Glutamatergic neuron (in vitro differentiated cells): ENCODE measurements around the gene MYCL. TPM values are rescaled to one million over a fixed set of nuclear protein-coding genes. Genes with fewer than 3 reads are reported as not detected.

Source experiments
- DNase-seq: peaks from one replicate; pipeline ENCODE4 v3.0.0; 2022
- H3K27ac Mint-ChIP-seq: one replicate; pipeline ENCODE4 v1.8.0; 2020; ENCODE audit warnings: mild to moderate bottlenecking, mixed read lengths, inconsistent platforms; ENCODE audit not compliant: unreplicated experiment
- H3K27me3 Mint-ChIP-seq: one replicate; pipeline ENCODE4 v1.8.0; 2020; ENCODE audit warnings: mild to moderate bottlenecking, moderate library complexity, mixed read lengths, inconsistent platforms; ENCODE audit not compliant: unreplicated experiment
- H3K36me3 Mint-ChIP-seq: one replicate; pipeline ENCODE4 v1.8.0; 2020; ENCODE audit warnings: mild to moderate bottlenecking, mixed read lengths, inconsistent platforms; ENCODE audit not compliant: unreplicated experiment
- H3K4me1 Mint-ChIP-seq: one replicate; pipeline ENCODE4 v1.8.0; 2020; ENCODE audit warnings: mild to moderate bottlenecking, low read depth, mixed read lengths, inconsistent platforms; ENCODE audit not compliant: unreplicated experiment
- H3K4me3 Mint-ChIP-seq: one replicate; pipeline ENCODE4 v1.8.0; 2020; ENCODE audit warnings: mild to moderate bottlenecking, mixed read lengths, inconsistent platforms; ENCODE audit not compliant: unreplicated experiment
- H3K9me3 Mint-ChIP-seq: one replicate; pipeline ENCODE4 v1.8.0; 2020; ENCODE audit warnings: mild to moderate bottlenecking, moderate library complexity, mixed read lengths, inconsistent platforms; ENCODE audit not compliant: unreplicated experiment
- total RNA-seq: library from RNA; stranded (reverse); fragmentation: NEBNext Ultra II Directional; extraction: Animal tissue kit (Norgen Biotek cat#: 25700); gene quantifications from one replicate; pipeline ENCODE4 v1.2.1, GENCODE V29; 2021; ENCODE audit not compliant: unreplicated experiment
- TF ChIP-seq, protein P1 (sequence below): fragments of 200-600 bp; sonication (generic); IDR thresholded peaks from one replicate; pipeline ENCODE4 v1.5.0; 2021; ENCODE audit not compliant: partially characterized antibody, unreplicated experiment

MYCL gene
- total RNA-seq, 1 donor from 2014 or later = 97.7 TPM

DNA sequence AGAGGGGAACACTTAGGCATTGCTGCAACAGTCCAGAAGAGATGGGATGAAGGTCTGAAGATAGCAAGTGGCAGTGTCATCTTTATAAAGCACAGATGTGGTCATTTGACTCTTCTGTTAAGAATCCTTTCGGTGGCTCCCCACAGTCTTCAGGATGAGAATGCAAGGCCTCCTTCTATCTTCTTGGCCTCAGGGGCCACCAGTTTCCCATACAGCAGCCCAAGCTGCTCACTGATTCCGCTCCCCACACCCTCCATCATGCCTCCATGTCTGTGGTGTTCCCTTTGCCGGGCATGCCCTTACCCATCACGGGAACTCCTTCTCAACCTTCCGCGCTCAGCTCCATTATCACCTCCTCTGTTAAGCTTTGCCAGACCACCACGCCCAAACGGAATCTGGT is 37.1 kb upstream of the MYCL start:
- TF ChIP-seq, protein P1, sequence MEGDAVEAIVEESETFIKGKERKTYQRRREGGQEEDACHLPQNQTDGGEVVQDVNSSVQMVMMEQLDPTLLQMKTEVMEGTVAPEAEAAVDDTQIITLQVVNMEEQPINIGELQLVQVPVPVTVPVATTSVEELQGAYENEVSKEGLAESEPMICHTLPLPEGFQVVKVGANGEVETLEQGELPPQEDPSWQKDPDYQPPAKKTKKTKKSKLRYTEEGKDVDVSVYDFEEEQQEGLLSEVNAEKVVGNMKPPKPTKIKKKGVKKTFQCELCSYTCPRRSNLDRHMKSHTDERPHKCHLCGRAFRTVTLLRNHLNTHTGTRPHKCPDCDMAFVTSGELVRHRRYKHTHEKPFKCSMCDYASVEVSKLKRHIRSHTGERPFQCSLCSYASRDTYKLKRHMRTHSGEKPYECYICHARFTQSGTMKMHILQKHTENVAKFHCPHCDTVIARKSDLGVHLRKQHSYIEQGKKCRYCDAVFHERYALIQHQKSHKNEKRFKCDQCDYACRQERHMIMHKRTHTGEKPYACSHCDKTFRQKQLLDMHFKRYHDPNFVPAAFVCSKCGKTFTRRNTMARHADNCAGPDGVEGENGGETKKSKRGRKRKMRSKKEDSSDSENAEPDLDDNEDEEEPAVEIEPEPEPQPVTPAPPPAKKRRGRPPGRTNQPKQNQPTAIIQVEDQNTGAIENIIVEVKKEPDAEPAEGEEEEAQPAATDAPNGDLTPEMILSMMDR = no peak
- no peaks in the 10 kb centered on the region for H3K27me3 Mint-ChIP-seq
- H3K4me3 Mint-ChIP-seq = no peak overlapping the region
- no peaks in the 10 kb centered on the region for H3K4me1 Mint-ChIP-seq
- DNase-seq = no peak
- H3K9me3 Mint-ChIP-seq = peaks cover 2% of the 10 kb centered on the region
- no peak overlapping the region for H3K27ac Mint-ChIP-seq
- H3K36me3 Mint-ChIP-seq = peaks cover 6% of the 10 kb centered on the region

DNA sequence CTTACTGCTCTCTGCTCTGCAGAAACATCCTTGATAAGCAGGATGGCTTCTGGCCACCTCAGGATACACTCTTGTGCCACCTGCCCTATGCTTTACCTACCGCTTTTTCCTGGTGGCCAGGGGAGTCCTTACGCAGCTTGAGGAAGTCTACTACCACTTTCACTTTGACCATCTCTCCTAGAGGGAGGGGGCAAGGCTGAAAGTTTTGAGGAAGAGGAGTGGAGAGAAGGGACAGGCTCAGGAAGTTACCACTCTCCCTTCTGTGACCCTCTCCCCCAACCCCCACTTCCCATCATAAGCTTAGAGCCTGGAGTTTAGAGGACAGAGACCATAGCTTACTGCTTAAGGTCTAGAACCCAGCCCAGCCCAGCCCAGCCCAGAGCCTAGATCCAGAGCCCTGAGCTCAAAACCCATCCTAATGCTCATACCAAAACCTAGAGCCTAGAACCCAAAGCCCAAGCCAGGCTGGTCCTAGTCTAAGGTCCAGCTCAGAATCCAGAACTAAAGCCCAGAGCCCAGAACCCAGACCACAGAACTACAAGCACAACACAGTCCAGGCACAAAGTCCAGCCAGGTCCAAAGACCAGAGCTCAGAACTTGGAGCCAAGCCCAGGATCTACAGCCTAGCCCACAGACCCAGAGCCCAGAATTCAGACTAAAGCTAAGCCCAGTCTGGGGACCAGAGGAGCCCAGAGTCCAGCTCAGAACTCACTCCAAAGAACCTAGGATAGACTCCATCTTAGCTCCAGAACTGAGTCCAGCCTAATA is 35.2 kb upstream of the MYCL start:
- H3K36me3 Mint-ChIP-seq = peaks cover 6% of the 10 kb centered on the region
- peaks cover 2% of the 10 kb centered on the region for H3K9me3 Mint-ChIP-seq
- no peak overlapping the region for H3K4me3 Mint-ChIP-seq
- TF ChIP-seq, protein P1 = no peak
- H3K27ac Mint-ChIP-seq = no peak overlapping the region
- DNase-seq = no peak
- H3K4me1 Mint-ChIP-seq = no peaks in the 10 kb centered on the region
- H3K27me3 Mint-ChIP-seq = no peaks in the 10 kb centered on the region

DNA sequence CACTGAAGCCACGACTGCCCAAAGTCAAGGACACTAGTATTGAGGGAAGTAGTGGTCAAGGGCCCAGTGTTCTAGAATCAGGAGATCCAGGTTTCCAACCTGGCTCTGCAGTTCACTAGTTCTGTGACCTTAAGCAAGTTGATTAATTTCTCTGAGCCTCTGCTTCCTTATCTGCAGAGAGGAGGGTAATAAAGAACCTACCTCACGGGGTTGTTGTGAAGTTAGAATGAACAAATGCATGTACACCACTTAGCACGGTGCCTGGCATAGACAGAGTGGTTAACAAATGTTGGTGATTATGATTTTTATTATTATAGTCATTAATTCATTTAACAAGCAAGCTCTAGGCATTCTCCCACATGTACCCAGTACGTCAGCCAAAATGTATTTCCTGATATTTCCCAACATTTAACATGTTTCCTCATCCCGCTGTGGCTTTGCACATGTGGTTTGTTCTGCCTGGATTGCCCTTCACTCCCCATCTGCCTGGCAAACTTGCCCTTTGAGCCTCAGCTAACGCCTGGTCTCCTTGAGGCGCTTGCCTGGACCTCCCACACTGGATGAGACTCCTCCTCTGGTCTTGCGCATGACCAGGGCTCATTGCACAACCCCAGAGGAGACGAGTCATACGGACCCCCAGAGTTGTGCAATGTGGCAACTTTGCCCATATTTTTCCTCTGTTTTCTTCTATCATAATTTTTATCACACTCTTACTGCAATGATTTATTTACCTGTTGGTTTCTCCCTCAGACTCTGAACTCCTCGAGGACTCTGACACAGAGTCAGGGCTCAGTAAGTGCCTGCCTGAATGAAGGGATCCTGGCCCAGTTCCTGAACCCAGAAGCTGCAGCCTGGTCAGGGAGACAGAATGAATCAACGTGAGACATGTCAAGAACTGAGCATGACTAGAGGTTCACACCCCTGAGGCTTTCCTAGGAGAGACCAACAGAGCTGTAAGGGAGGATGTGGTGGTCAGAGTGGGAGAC is 32.5 kb upstream of the MYCL start:
- TF ChIP-seq, protein P1 = no peak
- no peaks in the 10 kb centered on the region for H3K4me1 Mint-ChIP-seq
- peaks cover 1% of the 10 kb centered on the region for H3K27me3 Mint-ChIP-seq
- peaks cover 2% of the 10 kb centered on the region for H3K9me3 Mint-ChIP-seq
- H3K27ac Mint-ChIP-seq = no peak overlapping the region
- no peak for DNase-seq
- peaks cover 6% of the 10 kb centered on the region for H3K36me3 Mint-ChIP-seq
- no peak overlapping the region for H3K4me3 Mint-ChIP-seq

DNA sequence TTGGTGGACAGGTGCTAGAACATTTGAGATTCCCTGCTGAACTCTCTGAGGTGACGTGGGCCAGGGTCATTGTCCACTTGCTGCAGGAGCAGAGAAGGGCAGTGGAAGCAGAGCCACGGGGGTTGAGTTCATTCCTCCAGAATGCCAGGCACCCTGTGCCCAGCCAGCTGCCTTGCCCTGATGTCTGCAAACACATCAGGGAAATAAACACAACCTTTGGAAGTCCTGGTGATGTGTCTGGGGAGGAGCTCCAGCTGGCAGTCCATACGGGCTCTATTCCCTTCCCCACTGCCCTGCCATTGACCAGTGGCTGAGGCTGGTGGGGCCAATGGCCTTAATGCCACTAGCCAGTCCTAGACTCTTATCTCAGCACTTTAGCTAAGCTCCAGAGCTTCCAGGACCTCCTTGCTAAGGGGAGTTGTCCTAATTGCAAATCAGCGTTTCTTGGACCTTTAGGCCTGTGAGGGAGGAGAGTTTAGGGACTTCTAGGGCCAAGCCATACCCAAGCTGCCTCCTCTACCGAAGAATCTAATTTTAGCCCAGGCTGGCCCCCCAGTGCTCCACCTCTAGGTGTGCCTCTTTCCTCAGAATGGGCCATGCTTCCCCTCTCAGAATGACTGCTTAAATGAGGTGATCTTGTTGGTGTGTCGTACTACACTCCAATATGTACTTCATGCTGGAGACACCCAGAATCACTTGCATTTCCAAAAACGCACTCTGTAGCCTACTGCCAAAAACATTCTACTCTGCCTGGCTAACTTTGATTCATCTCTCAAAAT is 27.3 kb upstream of the MYCL start:
- H3K27me3 Mint-ChIP-seq = peaks cover 6% of the 10 kb centered on the region
- no peaks in the 10 kb centered on the region for H3K9me3 Mint-ChIP-seq
- no peak overlapping the region for H3K4me3 Mint-ChIP-seq
- TF ChIP-seq, protein P1 = no peak
- peaks cover 5% of the 10 kb centered on the region for H3K4me1 Mint-ChIP-seq
- H3K36me3 Mint-ChIP-seq = no peaks in the 10 kb centered on the region
- no peak for DNase-seq
- no peak overlapping the region for H3K27ac Mint-ChIP-seq
